Epithelial cell of proximal tubule (primary cell): ENCODE results near the gene EFEMP1. TPM values are rescaled to one million over a fixed set of nuclear protein-coding genes. Genes with fewer than 3 reads are reported as not detected.

ENCODE experiments used
- DNase-seq: peaks from one replicate; pipeline ENCODE4 v3.0.0-alpha.2; 2011; ENCODE audit warnings: low read depth
- H3K4me3 ChIP-seq: 2 replicates; pipeline ENCODE4 v1.5.1; 2011; ENCODE audit warnings: low read depth, mild to moderate bottlenecking, low read length
- CTCF ChIP-seq: conservative IDR thresholded peaks from 2 replicates; pipeline ENCODE4 v1.5.1; 2012; ENCODE audit warnings: low read depth, mild to moderate bottlenecking, low read length
- total RNA-seq: library from RNA; depleted of rRNA; stranded (reverse); fragments of >200 nt; gene quantifications from 2 replicates; pipeline ENCODE4 v1.2.3, GENCODE V29; 2015

EFEMP1 gene
- total RNA-seq, 1 donor from 2014 or later, result 30.0 TPM

- DNase-seq, result no peak
- no peak for TF ChIP-seq CTCF
These were observed 10.7 kb downstream of the EFEMP1 start for GRCh38 chr2:55912926-55913325.

DNA sequence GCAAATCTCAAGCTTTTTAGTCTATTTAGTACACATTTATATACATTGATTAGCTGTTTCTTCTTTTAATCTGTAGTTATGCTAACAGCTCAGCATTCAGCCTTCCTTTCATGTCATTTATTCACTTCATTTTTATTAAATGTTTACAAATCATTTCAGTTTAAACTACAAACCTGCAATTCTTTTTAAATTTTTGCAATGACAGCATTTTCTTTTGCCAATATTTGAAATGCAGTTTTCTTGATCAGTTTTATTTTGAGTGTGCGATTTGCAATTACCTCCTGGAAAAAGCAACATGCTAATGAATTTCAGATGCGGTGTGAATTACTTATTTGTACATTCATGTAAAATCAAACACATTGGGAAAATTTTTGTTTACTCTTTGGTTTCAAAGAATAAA is 13.5 kb downstream of the EFEMP1 start:
- no peak for TF ChIP-seq CTCF
- no peak overlapping the region for H3K4me3 ChIP-seq
- DNase-seq, result no peak

More at GRCh38 chr2:55912926-55913325, 10.7 kb downstream of the EFEMP1 start:
- no peak overlapping the region for H3K4me3 ChIP-seq

DNA sequence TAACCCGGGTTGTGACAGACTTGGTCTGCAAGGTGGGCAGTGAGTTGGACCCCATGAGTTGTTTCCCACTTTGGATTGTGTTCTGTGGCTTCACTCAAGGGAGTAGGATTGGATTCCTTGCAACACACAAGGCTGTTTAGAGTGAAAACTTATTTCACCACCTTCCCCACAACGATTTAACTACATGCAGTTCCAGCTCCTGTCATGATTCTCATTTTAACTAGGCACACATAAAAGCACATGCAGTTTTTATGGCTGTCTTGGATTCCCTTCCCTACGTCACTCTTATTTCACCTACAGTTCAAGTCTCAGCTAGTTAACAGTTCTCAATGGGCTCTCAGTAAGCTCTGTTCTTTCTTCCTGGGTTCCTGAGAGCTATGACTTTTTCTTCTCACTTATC is 15.9 kb downstream of the EFEMP1 start:
- H3K4me3 ChIP-seq, result no peak overlapping the region
- no peak for TF ChIP-seq CTCF
- no peak for DNase-seq

DNA sequence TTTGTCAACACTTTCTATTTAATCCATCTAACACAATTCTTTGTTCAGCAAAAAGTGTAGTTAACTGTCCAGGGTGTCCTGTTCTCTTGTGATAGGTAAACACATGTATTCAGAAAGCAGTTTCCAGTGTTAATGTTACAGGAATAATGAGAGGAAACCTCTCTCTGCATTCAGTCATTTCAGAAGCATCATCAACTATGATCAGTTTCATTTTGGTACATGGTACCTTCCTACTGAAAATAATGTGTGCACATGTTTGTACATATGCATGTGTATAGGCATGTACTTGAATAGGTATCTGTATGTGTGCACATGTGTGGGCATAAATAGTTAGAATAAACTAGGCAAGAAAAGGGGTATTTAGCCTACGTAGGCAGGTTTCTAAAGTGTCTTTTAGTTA is 16.6 kb downstream of the EFEMP1 start:
- no peak for TF ChIP-seq CTCF
- DNase-seq, result no peak
- H3K4me3 ChIP-seq, result no peak overlapping the region

- H3K4me3 ChIP-seq, result no peak overlapping the region
- no peak for TF ChIP-seq CTCF
- no peak for DNase-seq
These were observed 19.9 kb downstream of the EFEMP1 start for GRCh38 chr2:55903727-55904126.

DNA sequence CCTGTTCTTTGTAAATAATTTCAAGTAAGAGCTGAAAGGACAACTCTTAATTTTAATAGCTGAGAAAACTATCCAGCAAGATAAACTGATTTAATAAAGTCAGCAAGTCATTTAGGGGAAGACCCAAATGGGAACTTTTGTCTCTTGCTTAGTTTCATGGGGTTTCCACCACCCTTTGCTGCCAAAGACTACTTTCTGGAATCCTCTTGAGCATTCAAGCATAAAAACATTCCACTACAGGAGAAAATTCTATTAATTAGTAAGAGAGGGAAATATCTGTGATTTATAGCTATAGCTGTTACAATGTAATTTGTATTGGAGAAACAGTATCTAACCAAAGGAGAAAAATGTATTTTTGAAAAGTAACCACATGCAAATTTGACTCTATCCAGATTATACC is 20.6 kb downstream of the EFEMP1 start:
- DNase-seq, result no peak
- TF ChIP-seq CTCF, result no peak

DNA sequence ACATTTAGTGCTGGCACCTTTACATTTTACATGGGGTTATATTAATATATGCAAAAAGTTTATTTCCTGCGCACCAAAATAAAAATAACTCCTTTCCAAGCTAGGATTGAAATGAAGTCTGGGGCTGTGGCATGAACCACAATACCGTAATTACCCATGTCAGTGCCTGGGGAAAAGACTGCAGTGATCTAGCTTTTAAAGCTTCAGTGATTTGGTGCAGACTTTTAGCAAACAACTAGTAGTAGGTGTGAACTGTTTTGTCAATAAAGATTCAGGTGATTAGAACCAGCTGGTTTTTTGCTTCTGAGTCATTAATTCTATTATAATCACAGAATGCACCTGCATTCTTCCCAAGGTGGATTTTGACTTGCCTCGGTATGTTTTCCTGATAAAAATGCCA is 21.2 kb downstream of the EFEMP1 start:
- TF ChIP-seq CTCF, result no peak
- H3K4me3 ChIP-seq, result no peak overlapping the region
- DNase-seq, result no peak

More for the DNA sequence above, 20.6 kb downstream of the EFEMP1 start:
- no peak overlapping the region for H3K4me3 ChIP-seq
